Trophoblast cell (in vitro differentiated cells and primary cell): ENCODE measurements around the gene RICTOR.

ENCODE experiments used
- DNase-seq, 2 donors: peaks; one replicate each; pipeline ENCODE4 v3.0.0-alpha.2; 2016
- H2AFZ ChIP-seq: 2 replicates; pipeline ENCODE4 v1.6.1; 2013; ENCODE audit warnings: low read length, moderate library complexity, mild to moderate bottlenecking; ENCODE audit not compliant: insufficient read depth, poor library complexity
- H2AK5ac ChIP-seq: 2 replicates; pipeline ENCODE4 v1.6.1; 2013; ENCODE audit warnings: mild to moderate bottlenecking, low read length
- H2BK120ac ChIP-seq: 2 replicates; pipeline ENCODE4 v1.6.1; 2013; ENCODE audit warnings: low read length, mild to moderate bottlenecking, moderate library complexity; ENCODE audit not compliant: insufficient read depth, poor library complexity
- H2BK12ac ChIP-seq: 2 replicates; pipeline ENCODE4 v1.6.1; 2013; ENCODE audit warnings: mild to moderate bottlenecking, low read length, moderate library complexity
- H2BK5ac ChIP-seq: 2 replicates; pipeline ENCODE4 v1.6.1; 2013; ENCODE audit warnings: low read length, low read depth, moderate library complexity, mild to moderate bottlenecking; ENCODE audit not compliant: poor library complexity
- H3K14ac ChIP-seq: 2 replicates; pipeline ENCODE4 v1.6.1; 2013; ENCODE audit warnings: mild to moderate bottlenecking, low read length
- H3K18ac ChIP-seq: 2 replicates; pipeline ENCODE4 v1.6.1; 2013; ENCODE audit warnings: mild to moderate bottlenecking, low read length
- H3K23ac ChIP-seq: 2 replicates; pipeline ENCODE4 v1.6.1; 2013; ENCODE audit warnings: low read length
- H3K27ac ChIP-seq: 2 replicates; pipeline ENCODE4 v1.5.1; 2013; ENCODE audit warnings: low read depth, mild to moderate bottlenecking, inconsistent platforms, low read length, moderate library complexity
- H3K27me3 ChIP-seq: 2 replicates; pipeline ENCODE4 v1.6.1; 2013; ENCODE audit warnings: inconsistent platforms, mild to moderate bottlenecking, low read length, moderate library complexity; ENCODE audit not compliant: insufficient read depth
- H3K36me3 ChIP-seq, 2 experiments: 1 replicate in 1 of 2; 2 replicates in 1 of 2; pipeline ENCODE4 v1.6.1; 2013; ENCODE audit warnings: low read length in 2 of 2, mild to moderate bottlenecking in 2 of 2, moderate library complexity in 1 of 2; ENCODE audit not compliant: insufficient read depth in 2 of 2, control insufficient read depth in 1 of 2
- H3K4ac ChIP-seq: 2 replicates; pipeline ENCODE4 v1.6.1; 2013; ENCODE audit warnings: low read depth, mild to moderate bottlenecking, low read length, moderate library complexity
- H3K4me1 ChIP-seq, 2 experiments: 1 replicate in 1 of 2; 2 replicates in 1 of 2; pipeline ENCODE4 v1.6.1; 2013; ENCODE audit warnings: low read length in 2 of 2, mild to moderate bottlenecking in 2 of 2, moderate library complexity in 1 of 2; ENCODE audit not compliant: insufficient read depth in 2 of 2, control insufficient read depth in 1 of 2
- H3K4me2 ChIP-seq: 2 replicates; pipeline ENCODE4 v1.6.1; 2013; ENCODE audit warnings: inconsistent platforms, mild to moderate bottlenecking, low read length, moderate library complexity
- H3K4me3 ChIP-seq: 2 replicates; pipeline ENCODE4 v1.5.1; 2013; ENCODE audit warnings: mild to moderate bottlenecking, low read depth, low read length, inconsistent platforms
- H3K79me1 ChIP-seq: one replicate; pipeline ENCODE4 v1.6.1; 2013; ENCODE audit warnings: low read length
- H3K79me2 ChIP-seq: 2 replicates; pipeline ENCODE4 v1.6.1; 2013; ENCODE audit warnings: low read length, mild to moderate bottlenecking; ENCODE audit not compliant: control insufficient read depth, insufficient read depth, poor library complexity
- H3K9ac ChIP-seq: 2 replicates; pipeline ENCODE4 v1.6.1; 2013; ENCODE audit warnings: mild to moderate bottlenecking, low read length
- H3K9me3 ChIP-seq: 2 replicates; pipeline ENCODE4 v1.6.1; 2013; ENCODE audit warnings: low read depth, mild to moderate bottlenecking, control low read depth, inconsistent platforms, low read length; ENCODE audit not compliant: insufficient read depth
- H4K12ac ChIP-seq: 2 replicates; pipeline ENCODE4 v1.6.1; 2013; ENCODE audit warnings: low read depth, mild to moderate bottlenecking, low read length, moderate library complexity
- H4K8ac ChIP-seq: 2 replicates; pipeline ENCODE4 v1.6.1; 2013; ENCODE audit warnings: low read depth, mild to moderate bottlenecking, low read length, moderate library complexity
- H4K91ac ChIP-seq: one replicate; pipeline ENCODE4 v1.6.1; 2013; ENCODE audit warnings: low read depth, mild to moderate bottlenecking, low read length, moderate library complexity
- WGBS: extraction: QIAGEN DNeasy Blood & Tissue Kit; methylation state at CpG from one replicate; pipeline ENCODE4 v1.1.7; 2013; ENCODE audit warnings: missing lambda C conversion rate; ENCODE audit not compliant: insufficient read length, insufficient coverage; ENCODE audit errors: extremely low coverage; 5-methylcytosine and 5-hydroxymethylcytosine counted together

RICTOR gene

GRCh38 chr5:38944282-38944681 is 129.9 kb downstream of the RICTOR start:
- no peak for DNase-seq
- Histone ChIP-seq H4K91ac (no peak overlapping the region), H3K4me2 (no peak overlapping the region), H2BK5ac (no peak overlapping the region), H2BK12ac (no peak overlapping the region), H3K79me2 (no peaks in the 10 kb centered on the region), H2AK5ac (no peak overlapping the region), H4K12ac (no peak overlapping the region), H3K36me3 (peaks cover 7% of the 10 kb centered on the region in 2 experiments), H3K9ac (no peak overlapping the region), H3K18ac (no peak overlapping the region), H3K4ac (no peak overlapping the region), H3K9me3 (no peaks in the 10 kb centered on the region), H3K27ac (no peak overlapping the region), H3K4me3 (no peak overlapping the region), H3K27me3 (no peaks in the 10 kb centered on the region), H3K14ac (no peak overlapping the region), H3K4me1 (no peaks in the 10 kb centered on the region), H2AFZ (no peak overlapping the region), H2BK120ac (no peak overlapping the region), H4K8ac (no peak overlapping the region), H3K23ac (no peak overlapping the region), H3K79me1 (no peaks in the 10 kb centered on the region)
- no CpG with 5 or more reads among the region's 4 CpGs for WGBS

GRCh38 chr5:38941912-38942311 is 132.3 kb downstream of the RICTOR start:
- H3K14ac ChIP-seq, result no peak overlapping the region
- no peak overlapping the region for H3K4me2 ChIP-seq
- H2AK5ac ChIP-seq, result no peak overlapping the region
- no peak overlapping the region for H4K12ac ChIP-seq
- no peak for DNase-seq
- no peak overlapping the region for H2AFZ ChIP-seq
- H4K91ac ChIP-seq, result no peak overlapping the region
- no peaks in the 10 kb centered on the region for H3K9me3 ChIP-seq
- no peak overlapping the region for H3K18ac ChIP-seq
- H2BK12ac ChIP-seq, result no peak overlapping the region
- WGBS, result no CpG with 5 or more reads among the region's 2 CpGs
- peaks cover 8 to 10% of the 10 kb centered on the region in 2 experiments for H3K36me3 ChIP-seq
- no peak overlapping the region for H3K27ac ChIP-seq
- H3K9ac ChIP-seq, result no peak overlapping the region
- no peaks in the 10 kb centered on the region for H3K79me1 ChIP-seq
- H3K27me3 ChIP-seq, result no peaks in the 10 kb centered on the region
- no peak overlapping the region for H3K4ac ChIP-seq
- no peak overlapping the region for H2BK5ac ChIP-seq
- H3K4me3 ChIP-seq, result no peak overlapping the region
- no peak overlapping the region for H3K23ac ChIP-seq
- H2BK120ac ChIP-seq, result no peak overlapping the region
- no peaks in the 10 kb centered on the region for H3K79me2 ChIP-seq
- no peaks in the 10 kb centered on the region for H3K4me1 ChIP-seq
- no peak overlapping the region for H4K8ac ChIP-seq

DNA sequence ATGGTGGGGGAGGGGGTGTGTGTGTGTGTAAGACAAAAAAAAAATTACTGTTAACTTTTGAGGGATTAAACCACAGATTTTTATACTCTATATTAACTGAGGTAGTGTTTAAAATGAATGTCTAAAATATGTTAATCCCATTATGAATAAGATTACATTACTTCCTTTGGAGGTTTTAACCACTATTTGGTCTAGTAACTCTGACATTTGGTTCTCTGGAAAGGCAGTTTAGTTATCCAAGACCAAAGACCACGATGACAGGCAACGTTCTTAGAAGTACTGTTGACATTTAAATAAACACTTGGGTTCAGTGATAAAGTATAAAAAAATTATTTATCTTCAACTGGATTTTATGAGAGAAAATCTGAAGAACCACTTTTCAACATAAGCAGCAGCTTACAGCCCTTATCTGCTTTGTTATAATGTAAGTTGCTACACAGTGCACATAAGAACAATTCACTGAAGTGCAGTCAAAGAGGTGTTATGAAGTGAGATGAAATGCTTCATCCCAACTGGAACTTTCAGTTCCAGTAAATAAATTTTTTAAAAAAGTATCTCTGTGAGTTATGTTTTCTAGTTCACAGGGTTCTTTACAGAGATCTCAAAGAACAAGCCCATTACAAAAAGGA is 133.9 kb downstream of the RICTOR start:
- Histone ChIP-seq H2AK5ac (no peak overlapping the region), H2BK12ac (no peak overlapping the region), H3K4me3 (no peak overlapping the region), H3K27me3 (no peaks in the 10 kb centered on the region), H4K12ac (no peak overlapping the region), H3K9ac (no peak overlapping the region), H3K18ac (no peak overlapping the region), H3K4ac (no peak overlapping the region), H2AFZ (no peak overlapping the region), H4K8ac (no peak overlapping the region), H3K23ac (no peak overlapping the region), H2BK5ac (no peak overlapping the region), H3K9me3 (no peaks in the 10 kb centered on the region), H3K4me1 (no peaks in the 10 kb centered on the region), H4K91ac (no peak overlapping the region), H3K27ac (no peak overlapping the region), H3K14ac (no peak overlapping the region), H3K4me2 (no peak overlapping the region), H3K36me3 (peaks cover 8 to 11% of the 10 kb centered on the region in 2 experiments), H3K79me1 (no peaks in the 10 kb centered on the region), H3K79me2 (no peaks in the 10 kb centered on the region), H2BK120ac (no peak overlapping the region)
- no peak for DNase-seq
- WGBS, result no CpG with 5 or more reads among the region's 2 CpGs

GRCh38 chr5:38938973-38939372 is 135.2 kb downstream of the RICTOR start:
- no CpG with 5 or more reads among the region's 1 CpG for WGBS

More at GRCh38 chr5:38938973-38939372, 135.2 kb downstream of the RICTOR start:
- Histone ChIP-seq H3K4me1 (no peaks in the 10 kb centered on the region), H3K4me3 (no peak overlapping the region), H3K18ac (no peak overlapping the region), H3K9ac (no peak overlapping the region), H3K9me3 (no peaks in the 10 kb centered on the region), H3K36me3 (peaks cover 7 to 11% of the 10 kb centered on the region in 2 experiments), H3K79me1 (no peaks in the 10 kb centered on the region), H3K27me3 (no peaks in the 10 kb centered on the region), H3K23ac (no peak overlapping the region), H2BK5ac (no peak overlapping the region), H4K12ac (no peak overlapping the region), H3K27ac (no peak overlapping the region), H3K4ac (no peak overlapping the region), H3K14ac (no peak overlapping the region), H2AK5ac (no peak overlapping the region), H3K4me2 (no peak overlapping the region), H2AFZ (no peak overlapping the region), H2BK120ac (no peak overlapping the region), H4K91ac (no peak overlapping the region), H2BK12ac (no peak overlapping the region), H4K8ac (no peak overlapping the region), H3K79me2 (no peaks in the 10 kb centered on the region)
- no peak for DNase-seq
